K562 (cell line): Measurements from ENCODE around the gene AFG1L. TPM values are rescaled to one million over a fixed set of nuclear protein-coding genes. Genes with fewer than 3 reads are reported as not detected.

ENCODE experiments used
- CC2D1A ChIP-seq: fragments of 450-650 bp; IDR thresholded peaks from 2 replicates; pipeline ENCODE4 v1.6.1; 2017; ENCODE audit warnings: mild to moderate bottlenecking
- GABPA ChIP-seq: fragments of 200-800 bp; sonication (Bioruptor generic); conservative IDR thresholded peaks from 2 replicates; pipeline ENCODE4 v1.6.1; 2016; ENCODE audit warnings: low read depth, missing genetic modification characterization, missing compliant biosample characterization
- ILF3 ChIP-seq: fragments of 450-650 bp; IDR thresholded peaks from 2 replicates; pipeline ENCODE4 v1.6.1; 2018; ENCODE audit warnings: antibody characterized with exemption, mild to moderate bottlenecking, moderate library complexity, borderline replicate concordance
- LARP7 ChIP-seq: fragments of 450-650 bp; IDR thresholded peaks from 2 replicates; pipeline ENCODE4 v1.6.1; 2016
- MAZ ChIP-seq, 2 experiments: fragments of 450-650 bp in 1 of 2; sonication (generic) in 1 of 2; formaldehyde crosslinking; IDR thresholded peaks in 1 of 2; conservative IDR thresholded peaks in 1 of 2; 2 replicates each; pipeline versions ENCODE4 v1.4.0 to v1.5.0; 2020; ENCODE audit warnings: mild to moderate bottlenecking in 1 of 2, missing genetic modification reagents in 1 of 2
- NR2C2 ChIP-seq, 2 experiments: fragments of 200-800 bp in 1 of 2; sonication (Bioruptor generic) in 1 of 2; sonication (generic) in 1 of 2; formaldehyde crosslinking in 1 of 2; IDR thresholded peaks; 2 replicates each; pipeline versions ENCODE4 v1.6.1 to v1.8.0; 2016 to 2022; ENCODE audit warnings: mild to moderate bottlenecking in 1 of 2, missing compliant biosample characterization in 1 of 2, missing genetic modification characterization in 1 of 2, missing genetic modification reagents in 1 of 2
- RAD21 ChIP-seq, 2 experiments: fragments of 250-450 bp in 1 of 2; fragments of 450-650 bp in 1 of 2; sonication (Bioruptor Pico) in 1 of 2; formaldehyde crosslinking in 1 of 2; IDR thresholded peaks in 1 of 2; conservative IDR thresholded peaks in 1 of 2; 2 replicates each; pipeline versions ENCODE4 v1.4.0 to v1.8.0; 2020 to 2022; ENCODE audit warnings: mild to moderate bottlenecking in 2 of 2, moderate library complexity in 1 of 2
- RFX5 ChIP-seq: IDR thresholded peaks from 2 replicates; pipeline ENCODE4 v1.6.1; 2011; ENCODE audit warnings: low read depth, mild to moderate bottlenecking, improper control_type of control experiment, low read length
- SAP30 ChIP-seq: fragments of 200-600 bp; sonication (generic); IDR thresholded peaks from 2 replicates; pipeline ENCODE4 v1.6.1; 2012; ENCODE audit warnings: borderline replicate concordance, low read depth, mild to moderate bottlenecking, moderate library complexity, low read length, control low read depth, inconsistent platforms; ENCODE audit not compliant: insufficient read depth, poor library complexity, severe bottlenecking
- SRSF9 ChIP-seq: fragments of 200-400 bp; formaldehyde crosslinking; IDR thresholded peaks from 2 replicates; pipeline ENCODE4 v1.6.1; 2017; ENCODE audit warnings: low read depth, low read length, borderline replicate concordance
- YY1 ChIP-seq, 3 experiments: IDR thresholded peaks; 2 replicates each; pipeline ENCODE4 v1.6.1; 2011; ENCODE audit warnings: low read length in 2 of 3, mild to moderate bottlenecking in 2 of 3, moderate library complexity in 2 of 3, borderline replicate concordance in 1 of 3, control low read depth in 1 of 3, low read depth in 1 of 3; ENCODE audit not compliant: insufficient read depth in 3 of 3, insufficient replicate concordance in 2 of 3, control insufficient read depth in 1 of 3, insufficient read length in 1 of 3; ENCODE audit errors: extremely low read depth in 1 of 3
- ZKSCAN3 ChIP-seq: fragments of 250-450 bp; sonication (Bioruptor Pico); IDR thresholded peaks from 2 replicates; pipeline ENCODE4 v1.4.0; 2020
- ZNF124 ChIP-seq: sonication (generic); formaldehyde crosslinking; IDR thresholded peaks from 2 replicates; pipeline ENCODE4 v1.8.1; 2022; ENCODE audit warnings: missing genetic modification reagents
- ZNF318 ChIP-seq, 2 experiments: fragments of 450-650 bp; IDR thresholded peaks; 2 replicates each; pipeline ENCODE4 v1.6.1; 2016; ENCODE audit warnings: mild to moderate bottlenecking in 2 of 2, borderline replicate concordance in 1 of 2, low read depth in 1 of 2, moderate library complexity in 1 of 2
- ZNF354B ChIP-seq: fragments of 250-450 bp; sonication (Bioruptor Pico); IDR thresholded peaks from 2 replicates; pipeline ENCODE4 v1.4.0; 2020
- ZNF644 ChIP-seq: fragments of 200-800 bp; sonication (Bioruptor generic); IDR thresholded peaks from 2 replicates; pipeline ENCODE4 v1.6.1; 2016; ENCODE audit warnings: low read depth, missing genetic modification characterization, missing compliant biosample characterization
- polyA plus RNA-seq, 8 experiments: library from polyadenylated mRNA; depleted of rRNA in 4 of 8; stranded (reverse) in 5 of 8; unstranded in 3 of 8; fragments of >200 nt; fragmentation: Nextera tagmentation in 2 of 8; fragmentation: Illumina TruSeq in 1 of 8; extraction: Ambion mirVana in 2 of 8; extraction: Trizol in 1 of 8; gene quantifications; 2 replicates each; pipeline versions ENCODE4 v1.2.1 to v1.2.3, GENCODE V29; 2011 to 2014; ENCODE audit warnings: inconsistent platforms in 1 of 8, missing spikeins in 1 of 8
- total RNA-seq, 7 experiments: library from RNA; depleted of rRNA in 6 of 7; stranded (reverse); fragments of >200 nt in 6 of 7; fragmentation: Illumina TruSeq in 2 of 7; extraction: Trizol in 2 of 7; gene quantifications; 2 replicates each; pipeline versions ENCODE4 v1.2.1 to v1.2.3, GENCODE V29; 2011 to 2021; ENCODE audit warnings: low replicate concordance in 1 of 7

Gene AFG1L
- total and polyA plus RNA-seq, 9 of the 15 experiments (the other 6 are each of a cell fraction or from before 2014, with no cell fraction given), result 2.2 to 15.5 (median 5.8) TPM

GRCh38 chr6:108557494-108558371 lies 262.9 kb downstream of the AFG1L start (continued):
- TF ChIP-seq ZNF318 (IDR thresholded peaks at IDR 0.05; ENCODE audit: borderline replicate concordance in 1 of 2, low read depth in 1 of 2) (no peak), SRSF9 (no peak), ZNF354B (no peak), YY1 (IDR thresholded peaks at IDR 0.05; ENCODE audit: borderline replicate concordance in 1 of 3, control insufficient read depth in 1 of 3, extremely low read depth in 1 of 3, insufficient read depth in 3 of 3, insufficient read length in 1 of 3, insufficient replicate concordance in 2 of 3, low read depth in 1 of 3, low read length in 2 of 3) (peak; percentile 8 to 86 (median 68)), LARP7 (no peak), GABPA (tag) (0 out of 2 replicates have a peak, but pooled peaks have one; percentile 31), RFX5 (no peak), NR2C2 (CRISPR knock-in tag; IDR thresholded peaks at IDR 0.05) (no peak), NR2C2 (tag; IDR thresholded peaks at IDR 0.05) (no peak), ZKSCAN3 (CRISPR knock-in tag) (no peak), ILF3 (no peak), SAP30 (peak; percentile 89), RAD21 (CRISPR knock-in tag; conservative IDR thresholded peaks at IDR 0.05 in 1 of 2, IDR thresholded peaks at IDR 0.05 in 1 of 2) (0 out of 4 replicates have a peak, but pooled peaks of 1 of the 2 experiments have one; percentile 10), ZNF644 (peak; percentile 11; the same call in 1 of the 2 replicates), MAZ (CRISPR knock-in tag; conservative IDR thresholded peaks at IDR 0.05 in 1 of 2, IDR thresholded peaks at IDR 0.05 in 1 of 2) (peak in 1 of 2 experiments; percentile 43; a peak in 1 of 4 replicates), ZNF124 (CRISPR knock-in tag) (no peak), CC2D1A (no peak)
